GM19463 (cell line): Measurements from ENCODE around the gene TAC3.
"Not testable (repeated sequence)": the region's sequence is repeated elsewhere in the genome, so short reads cannot be mapped to it uniquely, and the experiment has no call there.

Experiments used
- ATAC-seq: cut with Tn5 transposase; IDR thresholded peaks from one replicate; pipeline ENCODE4 v1.9.1; 2021; ENCODE audit warnings: mild to moderate bottlenecking, moderate library complexity; ENCODE audit not compliant: unreplicated experiment

Gene TAC3

DNA sequence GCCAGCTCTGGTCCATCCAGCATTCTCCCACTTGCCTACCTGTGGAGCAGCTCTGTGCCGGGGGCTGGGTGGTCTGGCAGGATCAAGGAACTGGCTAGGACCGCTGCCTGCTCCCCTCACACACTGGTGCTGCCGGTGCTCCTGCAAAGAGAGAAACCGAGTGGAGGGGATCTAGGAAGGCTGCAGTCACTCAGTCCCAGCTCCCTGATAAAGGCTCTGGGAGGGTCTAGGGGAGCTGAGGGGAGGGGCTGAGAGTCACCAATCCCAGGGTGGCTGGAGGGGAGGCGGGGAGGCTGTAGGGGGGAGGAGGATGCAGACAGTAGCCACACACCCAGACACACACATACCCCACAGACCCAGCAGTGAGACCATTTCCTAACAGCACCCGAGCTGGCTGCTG is at the start of gene TAC3:
TAC3 (minus strand) TSS at position 182 of the 400 bp plus-strand sequence. CDS start 732 bp downstream, outside the sequence.
- ATAC-seq, result no peak

DNA sequence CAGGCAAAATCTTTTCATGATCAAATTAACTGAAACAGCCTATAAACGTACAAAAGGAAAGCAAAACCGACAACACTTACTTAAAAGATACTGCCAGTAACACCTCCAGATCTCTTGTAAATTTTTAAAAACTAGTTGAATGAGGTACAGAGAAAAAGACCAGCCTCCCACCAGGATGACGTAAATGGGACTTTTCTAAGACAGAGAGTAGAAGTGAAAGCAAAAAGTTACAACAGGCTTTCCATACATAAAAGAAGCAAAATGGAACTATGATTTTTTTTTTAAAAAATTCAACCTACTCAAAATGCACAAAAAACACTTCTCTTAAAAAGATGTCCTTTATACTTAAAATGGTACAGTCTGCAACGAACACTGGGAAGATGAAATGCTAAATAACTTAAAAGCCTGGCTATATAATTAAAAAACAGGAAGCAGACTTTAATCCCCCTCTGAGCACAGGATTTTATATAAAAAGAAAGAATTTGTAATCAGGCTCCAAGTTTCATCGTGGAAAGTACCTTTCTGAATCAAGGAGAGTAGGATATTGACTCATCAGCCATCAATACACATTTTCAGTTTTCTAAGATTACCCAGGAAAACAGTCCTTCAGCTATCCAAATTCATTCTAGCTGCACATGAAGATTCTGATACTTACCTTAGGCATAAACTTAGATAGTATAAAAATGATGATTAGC is 47.8 kb upstream of the TAC3 start:
- ATAC-seq, result peak; percentile 76

DNA sequence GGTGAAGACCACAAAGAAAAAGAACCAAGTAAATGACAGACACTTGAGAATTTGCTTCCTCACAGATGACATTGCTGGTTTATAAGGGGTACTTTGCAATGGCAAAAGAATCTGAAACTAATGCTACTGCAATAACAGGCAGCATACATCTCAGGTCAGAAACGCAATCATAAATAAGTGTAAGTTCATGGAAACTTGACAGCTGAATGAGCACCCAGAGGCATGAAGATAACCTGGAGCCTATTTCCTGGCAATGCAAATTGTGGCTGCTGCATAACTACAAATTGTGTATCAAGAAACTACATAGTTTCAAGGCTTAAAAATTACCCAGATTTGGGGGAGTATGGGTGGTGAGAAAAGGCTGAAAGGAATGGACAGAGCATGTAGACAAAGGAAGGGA is 42.1 kb upstream of the TAC3 start:
- no peak for ATAC-seq

DNA sequence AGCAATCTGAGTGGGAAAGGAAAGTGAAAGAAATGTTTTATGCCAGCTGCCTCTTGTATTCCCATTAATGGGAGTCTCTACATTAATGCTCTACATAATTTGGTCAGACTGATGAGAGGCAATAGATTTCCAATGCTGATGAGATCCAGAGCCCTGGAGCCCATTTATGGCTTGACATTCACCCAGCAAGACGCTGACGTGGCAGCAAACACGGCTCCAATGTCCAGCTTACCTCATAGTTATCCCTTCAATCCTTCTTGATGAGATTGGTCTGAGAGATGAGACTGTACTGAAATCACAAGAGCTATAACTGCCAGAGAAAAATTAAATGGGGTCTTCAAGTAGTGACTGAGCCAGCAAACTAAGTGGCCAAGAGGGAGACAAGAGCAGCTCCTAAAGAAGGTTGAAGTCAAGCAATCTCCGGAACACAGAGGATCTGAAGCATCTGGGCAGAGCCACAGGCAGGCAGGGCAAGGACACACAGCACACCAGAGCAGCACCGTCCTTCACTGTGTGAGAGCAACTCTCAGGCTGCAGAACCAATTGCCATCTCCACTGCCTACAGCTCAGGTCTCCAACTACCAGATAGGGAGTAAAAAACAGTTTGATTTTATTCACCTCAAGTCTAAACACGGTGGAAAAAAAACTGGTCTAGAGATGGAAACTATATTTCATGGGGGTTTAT is 40.9 kb upstream of the TAC3 start:
- no peak for ATAC-seq

DNA sequence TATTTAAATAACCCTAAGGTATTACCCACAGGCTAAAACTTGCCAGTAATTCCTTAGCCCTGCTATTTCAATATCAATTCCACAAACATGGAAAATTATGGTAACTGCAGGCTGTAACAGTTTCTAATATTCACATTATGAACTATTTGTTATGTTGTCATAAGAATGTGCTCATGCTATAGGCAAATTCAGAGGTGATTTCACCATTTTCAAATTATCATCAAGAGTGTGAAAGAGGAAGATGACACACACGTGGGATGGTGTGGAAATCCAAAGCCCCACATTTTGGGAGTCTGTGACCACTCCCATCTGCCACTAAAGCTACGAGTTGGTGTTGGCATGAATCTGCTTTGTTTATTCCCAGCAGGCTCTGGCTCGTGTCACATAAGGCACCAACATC is 39.5 kb upstream of the TAC3 start:
- ATAC-seq, result no peak

DNA sequence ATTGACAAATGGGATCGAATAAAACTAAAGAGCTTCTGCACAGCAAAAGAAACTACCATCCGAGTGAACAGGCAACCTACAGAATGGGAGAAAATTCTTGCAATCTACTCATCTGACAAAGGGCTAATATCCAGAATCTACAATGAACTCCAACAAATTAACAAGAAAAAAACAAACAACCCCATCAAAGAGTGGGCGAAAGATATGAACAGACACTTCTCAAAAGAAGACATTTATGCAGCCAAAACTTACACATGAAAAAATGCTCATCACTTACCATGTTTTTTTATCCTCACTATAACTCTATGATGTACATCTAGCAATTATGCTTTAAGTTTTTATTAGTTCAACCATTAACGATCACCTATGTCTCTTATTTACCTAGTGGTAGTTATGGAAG is 37.6 kb upstream of the TAC3 start:
- ATAC-seq, result not testable (repeated sequence)

DNA sequence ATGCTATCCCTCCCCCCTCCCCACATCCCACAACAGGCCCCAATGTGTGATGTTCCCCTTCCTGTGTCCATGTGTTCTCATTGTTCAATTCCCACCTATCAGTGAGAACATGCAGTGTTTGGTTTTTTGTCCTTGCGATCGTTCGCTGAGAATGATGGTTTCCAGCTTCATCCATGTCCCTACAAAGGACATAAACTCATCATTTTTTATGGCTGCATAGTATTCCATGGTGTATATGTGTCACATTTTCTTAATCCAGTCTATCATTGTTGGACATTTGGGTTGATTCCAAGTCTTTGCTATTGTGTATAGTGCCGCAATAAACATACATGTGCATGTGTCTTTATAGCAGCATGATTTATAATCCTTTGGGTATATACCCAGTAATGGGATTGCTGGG is 36.8 kb upstream of the TAC3 start:
- ATAC-seq, result not testable (repeated sequence)

DNA sequence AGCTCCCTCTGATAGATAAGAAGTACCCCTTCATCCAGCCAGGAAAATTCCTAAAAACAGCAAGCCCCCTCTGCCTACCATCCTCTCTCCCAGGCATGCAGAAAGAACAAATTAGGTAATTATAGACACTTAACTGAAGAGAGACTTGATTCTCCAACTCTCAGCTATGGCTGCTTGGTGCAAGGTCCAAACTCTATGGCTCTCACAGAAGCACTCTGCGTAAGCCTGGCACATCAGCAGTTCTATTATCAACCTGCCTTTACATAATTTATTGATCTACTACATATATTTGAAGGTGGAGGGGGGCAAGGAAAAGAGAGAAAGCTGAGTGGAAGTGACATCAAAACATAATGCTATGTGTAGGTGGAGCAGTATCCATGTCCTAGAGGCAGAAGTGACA is 34.7 kb upstream of the TAC3 start:
- ATAC-seq, result no peak

DNA sequence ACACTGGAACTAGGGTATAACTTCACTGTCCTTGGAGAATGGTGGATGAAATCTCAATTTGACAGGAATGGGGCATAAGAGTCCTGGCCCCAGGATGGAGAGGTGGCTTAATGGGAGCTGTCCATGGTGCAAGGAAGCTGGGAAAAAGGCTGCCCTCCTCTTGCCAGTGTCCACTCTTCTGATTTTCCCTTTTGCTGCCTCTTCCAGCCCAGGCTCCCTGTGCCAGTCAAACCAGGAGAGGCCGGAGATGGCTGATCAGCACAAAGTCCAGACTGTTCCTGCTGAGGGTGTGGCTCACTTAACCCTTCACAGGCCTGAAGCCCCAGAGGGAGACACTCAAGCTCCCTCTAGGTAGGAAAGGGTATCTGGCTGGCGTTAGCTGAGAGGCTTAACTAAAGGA is 33.6 kb upstream of the TAC3 start, which contains the start of gene MYO1A:
MYO1A (minus strand) TSS at position 240 of the 400 bp plus-strand sequence. CDS start 1,806 bp downstream, outside the sequence.
- no peak for ATAC-seq

DNA sequence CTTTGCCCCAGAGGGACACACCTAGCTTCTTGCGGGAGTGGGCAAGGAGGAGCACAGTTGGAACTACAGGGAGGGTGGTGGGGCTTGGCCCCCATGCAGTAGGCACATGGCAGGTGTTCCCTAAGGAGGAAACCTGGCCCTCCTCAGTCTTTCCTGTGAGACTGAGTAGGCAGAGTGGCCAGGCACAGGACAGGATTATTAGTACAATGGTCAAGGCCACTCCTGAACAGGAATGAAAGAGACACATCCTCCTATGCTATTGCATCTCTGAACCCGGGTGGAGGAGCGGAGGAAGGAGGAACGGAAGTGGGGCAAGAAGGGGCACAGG is 32.8 kb upstream of the TAC3 start:
- no peak for ATAC-seq

DNA sequence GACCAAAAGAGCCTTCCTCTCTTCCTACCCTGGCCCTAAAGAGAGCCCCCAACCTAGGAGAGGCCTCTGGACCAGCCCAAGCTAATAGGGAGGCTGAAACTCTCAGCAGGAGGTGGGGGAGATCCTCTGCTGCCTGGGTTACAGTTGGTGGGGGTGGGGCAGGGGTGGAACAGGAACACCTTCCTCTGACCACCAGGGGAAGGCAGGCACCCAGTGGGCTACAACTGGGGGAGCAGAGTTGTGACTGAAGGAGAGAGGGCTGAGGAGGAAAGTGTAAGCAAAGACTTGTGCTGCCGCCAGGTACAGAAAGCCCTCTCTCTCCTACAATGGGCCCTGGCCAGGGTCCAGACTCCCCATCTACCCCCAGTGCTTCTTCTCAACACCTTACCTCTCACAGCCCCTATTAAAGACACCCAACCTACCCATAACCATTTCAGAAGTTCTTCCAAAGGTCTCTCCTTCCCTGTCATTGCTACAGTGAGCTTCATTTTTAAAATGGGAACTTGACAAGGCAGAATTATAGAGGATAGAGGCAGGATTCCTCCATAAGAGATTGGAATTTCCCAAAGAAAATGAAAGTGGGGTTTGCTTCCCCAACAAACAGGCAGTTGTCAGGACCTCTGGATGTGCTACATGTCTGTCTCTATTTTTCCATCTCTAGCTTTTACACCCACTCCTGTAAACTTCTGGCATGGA is 32.2 kb upstream of the TAC3 start:
- no peak for ATAC-seq

DNA sequence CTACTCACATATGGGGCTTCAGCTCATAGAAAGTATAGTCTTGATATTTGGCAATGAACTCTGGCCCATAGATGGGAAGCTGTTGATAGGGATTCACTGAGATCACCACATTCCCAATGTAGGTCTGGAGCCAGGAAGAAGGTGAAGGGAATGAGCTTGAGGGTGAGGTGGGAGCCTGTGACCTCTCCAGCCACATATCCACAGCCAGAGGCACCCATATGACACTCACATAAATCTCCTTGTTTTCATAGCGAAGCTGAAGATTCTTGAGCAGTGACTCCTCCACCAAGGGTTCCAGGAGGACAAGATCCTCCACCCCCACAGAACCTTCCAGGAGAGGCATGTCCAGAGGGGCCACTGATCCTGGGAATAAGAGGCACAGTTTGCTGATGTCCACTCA is 31.7 kb upstream of the TAC3 start:
- no peak for ATAC-seq

DNA sequence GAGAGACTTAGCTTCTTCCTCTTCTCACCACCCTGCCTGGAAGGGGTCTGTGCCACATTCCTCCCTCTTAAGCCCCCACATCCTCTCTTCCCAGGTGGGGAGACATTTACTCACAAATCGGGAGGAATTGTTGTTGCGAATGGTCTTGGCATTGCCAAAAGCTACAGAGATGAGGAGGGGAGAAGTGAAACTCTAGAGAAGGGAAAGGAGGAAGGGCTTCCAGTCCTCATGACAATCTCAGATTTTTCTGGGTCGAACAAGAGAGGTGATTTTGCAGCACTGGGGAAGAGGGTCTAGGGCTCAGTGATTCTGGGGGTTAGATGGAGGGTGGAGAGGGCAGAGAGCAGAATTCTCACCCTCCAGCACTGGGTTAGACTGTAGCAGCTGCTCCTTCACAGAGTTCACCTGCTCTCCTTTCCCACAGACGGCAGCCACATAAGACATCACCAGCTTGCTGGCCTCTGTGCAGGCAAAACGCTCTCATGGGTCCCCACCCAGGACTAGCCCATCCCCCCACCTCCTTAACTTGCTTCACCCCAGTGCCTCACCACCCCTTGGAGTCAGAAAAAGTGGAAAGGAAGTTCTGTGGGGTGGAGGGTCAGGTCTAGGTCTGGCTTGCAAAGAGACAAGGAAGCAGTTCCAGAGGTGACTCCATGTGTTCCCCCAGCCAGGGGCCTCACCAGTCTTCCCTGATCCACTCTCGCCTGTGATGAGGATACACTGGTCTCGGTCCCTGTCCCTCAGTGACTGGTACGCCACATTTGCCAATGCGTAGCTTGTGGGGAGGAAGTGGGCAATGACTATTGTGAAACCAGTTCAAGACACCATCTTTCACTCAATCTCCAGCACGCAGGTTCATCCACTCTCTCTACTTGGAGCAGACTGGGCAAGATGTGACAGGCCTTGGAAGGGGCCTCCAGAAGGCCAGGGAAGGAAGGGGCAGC is 30.9 kb upstream of the TAC3 start:
- ATAC-seq, result peak; percentile 67

DNA sequence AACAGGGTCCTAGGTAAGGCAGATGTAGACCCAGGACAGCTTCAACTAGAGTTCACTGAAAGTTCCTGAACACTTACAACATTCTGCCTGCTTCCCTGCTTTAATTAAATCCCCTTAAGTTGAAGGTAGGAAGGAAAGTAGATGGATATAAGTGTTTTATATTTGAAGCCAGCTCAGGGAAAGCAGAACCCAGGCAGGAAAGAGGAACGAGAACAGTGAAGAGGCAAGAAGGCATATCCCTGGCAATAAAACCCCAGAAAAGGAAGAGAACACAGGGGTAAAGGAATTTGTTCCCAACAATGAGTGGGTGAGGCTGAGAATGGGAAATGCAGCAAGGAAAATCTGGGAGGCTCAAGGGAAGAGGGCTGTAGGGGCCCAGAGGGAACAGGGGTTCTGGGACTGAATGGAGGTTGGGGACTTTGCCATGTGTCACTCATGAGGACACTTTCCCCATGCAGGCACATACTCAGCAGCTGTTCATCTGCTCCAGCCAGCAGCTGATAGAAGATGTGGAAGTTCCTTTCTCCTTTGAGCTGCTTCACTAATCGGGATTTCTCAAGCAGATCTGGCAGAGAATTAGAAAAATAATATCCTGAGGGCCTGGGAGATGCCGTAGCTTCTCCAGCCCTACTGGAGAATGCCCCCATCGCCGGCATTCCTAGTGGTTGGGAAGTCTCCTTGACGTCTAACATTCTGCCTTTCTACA is 29.9 kb upstream of the TAC3 start:
- no peak for ATAC-seq

DNA sequence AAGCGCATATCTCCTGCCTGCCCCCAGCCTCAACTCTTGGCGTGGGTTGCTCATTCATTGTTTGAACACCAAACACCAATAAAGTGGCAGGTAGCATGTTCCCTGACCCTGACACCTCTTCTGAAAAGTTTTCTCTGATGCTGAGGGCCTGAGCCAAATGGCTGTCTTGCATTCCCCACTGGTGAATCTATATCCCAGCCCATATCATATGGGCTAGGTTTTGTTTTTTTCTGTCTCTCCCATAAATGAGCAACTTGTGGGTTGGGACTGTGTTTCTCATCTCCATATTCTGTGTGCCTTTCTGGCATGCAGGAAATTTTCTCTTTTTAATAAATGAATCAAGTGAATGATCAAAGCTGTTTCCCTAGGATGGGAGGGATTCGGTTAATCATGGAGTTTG is 28.6 kb upstream of the TAC3 start:
- ATAC-seq, result no peak

DNA sequence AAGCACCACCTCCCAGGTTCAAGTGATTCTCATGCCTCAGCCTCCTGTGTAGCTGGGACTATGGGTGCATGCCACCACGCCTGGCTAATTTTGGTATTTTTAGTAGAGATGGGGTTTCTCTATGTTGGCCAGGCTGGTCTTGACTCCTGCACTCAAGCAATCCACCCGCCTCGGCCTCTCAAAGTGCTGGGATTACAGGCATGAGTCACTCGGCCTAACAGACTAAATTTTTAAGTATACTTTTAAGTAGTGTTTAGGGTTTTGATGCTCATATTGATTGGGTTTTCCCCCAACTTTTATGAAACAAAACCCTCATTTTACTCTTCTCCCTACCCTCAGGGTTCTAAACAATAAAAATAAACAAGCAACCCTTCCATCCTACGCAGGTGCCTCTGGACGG is 28.1 kb upstream of the TAC3 start:
- ATAC-seq, result no peak

DNA sequence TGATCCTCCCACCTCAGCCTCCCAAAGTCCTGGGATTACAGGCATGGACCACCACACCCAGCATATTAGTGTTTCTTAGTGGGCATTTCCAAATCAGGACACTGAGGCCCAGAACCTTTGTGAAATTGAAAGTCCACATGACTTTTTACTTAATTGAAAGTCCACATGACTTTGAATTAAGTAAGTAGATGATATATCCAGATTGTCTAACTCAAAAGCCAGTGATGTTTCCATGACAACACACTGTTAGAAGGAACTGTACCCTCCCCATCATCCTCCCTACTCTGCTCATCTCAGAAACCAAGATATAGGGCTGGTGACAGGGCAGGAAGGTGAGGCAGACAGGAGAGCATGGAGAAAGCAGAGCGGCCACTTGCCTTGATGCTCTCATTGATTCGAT is 26.4 kb upstream of the TAC3 start:
- no peak for ATAC-seq

DNA sequence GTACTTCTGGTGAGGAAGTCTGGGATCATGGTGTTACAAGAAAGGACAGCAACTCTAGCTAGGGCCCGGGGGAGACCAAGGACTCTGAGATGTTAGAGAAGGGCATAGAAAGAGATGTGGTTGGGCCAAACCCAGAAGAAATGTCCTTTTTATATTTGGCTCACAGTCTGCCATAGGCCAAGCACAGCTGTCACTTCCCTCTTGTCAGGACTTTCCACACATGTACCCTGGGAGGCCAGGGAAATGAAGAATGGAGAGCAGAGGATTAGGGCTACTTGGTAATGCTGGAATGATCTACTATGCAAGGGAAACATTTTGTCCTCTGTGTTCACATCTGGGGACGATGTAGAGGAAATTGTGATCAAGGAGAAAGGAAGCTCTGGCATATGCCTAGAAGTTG is 24.4 kb upstream of the TAC3 start:
- ATAC-seq, result no peak

DNA sequence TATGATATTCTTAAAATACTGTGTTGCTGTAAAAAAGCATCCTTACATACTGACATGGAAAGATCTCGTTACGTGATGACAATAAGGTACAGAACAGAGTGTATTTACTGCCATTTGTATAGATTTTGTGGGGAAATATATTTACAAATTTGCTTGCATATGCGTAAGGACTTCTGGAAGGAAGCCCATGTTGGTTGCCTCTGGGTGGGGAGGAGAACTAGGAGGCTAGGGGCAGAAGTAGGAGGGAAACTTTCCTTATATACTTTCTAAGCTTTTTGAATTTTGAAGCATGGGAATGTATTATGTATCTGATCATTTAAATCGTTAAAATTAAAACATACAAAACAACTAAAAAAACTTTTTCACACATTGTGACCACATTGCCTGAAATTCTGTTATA is 23.9 kb upstream of the TAC3 start:
- no peak for ATAC-seq

DNA sequence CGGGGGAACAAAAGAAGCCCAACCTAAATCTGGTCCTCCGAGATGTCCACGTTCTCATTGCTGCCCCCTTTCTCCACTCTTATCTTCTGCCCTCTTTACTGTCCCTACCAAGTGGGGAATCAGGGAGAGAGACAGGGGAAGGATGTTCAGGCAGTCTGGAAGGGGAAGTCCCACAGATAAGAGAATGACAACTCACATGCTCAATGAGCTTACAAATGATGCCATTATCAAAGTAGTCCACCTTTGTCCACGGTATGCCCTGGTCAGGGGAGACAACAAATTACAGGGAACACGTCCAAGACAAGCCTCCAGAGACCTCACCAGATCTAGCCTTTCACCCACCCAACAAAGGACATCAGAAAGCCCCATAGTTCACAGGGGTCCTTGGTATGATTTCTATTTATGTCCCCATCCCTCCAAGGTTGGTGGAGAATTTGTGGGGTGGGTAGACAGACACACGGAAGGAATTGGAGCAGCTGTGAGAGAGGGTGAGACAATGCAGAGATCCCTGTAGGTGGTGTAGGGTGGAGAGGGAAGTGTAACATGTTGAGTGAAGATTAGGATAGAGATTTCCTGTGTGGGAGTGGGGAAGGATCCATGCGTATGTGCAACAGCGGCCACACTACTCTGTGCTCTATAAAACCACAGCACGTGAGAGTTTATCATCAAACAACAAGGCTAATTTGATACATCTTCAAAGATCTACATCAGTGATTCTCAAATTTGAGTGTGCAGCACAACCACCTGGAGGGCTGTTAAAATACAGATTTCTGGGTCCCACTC is 22.9 kb upstream of the TAC3 start:
- no peak for ATAC-seq
